A549 treated with Hydrocortisone at 1 μM for 4 hours (cell line): ENCODE results near the gene ZNF763. TPM values are rescaled to one million over a fixed set of nuclear protein-coding genes. Genes with fewer than 3 reads are reported as not detected.

Experiments
- total RNA-seq: library from RNA; stranded (reverse); fragments of 200-300 nt; extraction: Qiagen RNA extraction; gene quantifications from 5 replicates; pipeline ENCODE4 v1.2.3, GENCODE V29; 2022

The ZNF763 gene
- not detected in 5 replicates for total RNA-seq

DNA sequence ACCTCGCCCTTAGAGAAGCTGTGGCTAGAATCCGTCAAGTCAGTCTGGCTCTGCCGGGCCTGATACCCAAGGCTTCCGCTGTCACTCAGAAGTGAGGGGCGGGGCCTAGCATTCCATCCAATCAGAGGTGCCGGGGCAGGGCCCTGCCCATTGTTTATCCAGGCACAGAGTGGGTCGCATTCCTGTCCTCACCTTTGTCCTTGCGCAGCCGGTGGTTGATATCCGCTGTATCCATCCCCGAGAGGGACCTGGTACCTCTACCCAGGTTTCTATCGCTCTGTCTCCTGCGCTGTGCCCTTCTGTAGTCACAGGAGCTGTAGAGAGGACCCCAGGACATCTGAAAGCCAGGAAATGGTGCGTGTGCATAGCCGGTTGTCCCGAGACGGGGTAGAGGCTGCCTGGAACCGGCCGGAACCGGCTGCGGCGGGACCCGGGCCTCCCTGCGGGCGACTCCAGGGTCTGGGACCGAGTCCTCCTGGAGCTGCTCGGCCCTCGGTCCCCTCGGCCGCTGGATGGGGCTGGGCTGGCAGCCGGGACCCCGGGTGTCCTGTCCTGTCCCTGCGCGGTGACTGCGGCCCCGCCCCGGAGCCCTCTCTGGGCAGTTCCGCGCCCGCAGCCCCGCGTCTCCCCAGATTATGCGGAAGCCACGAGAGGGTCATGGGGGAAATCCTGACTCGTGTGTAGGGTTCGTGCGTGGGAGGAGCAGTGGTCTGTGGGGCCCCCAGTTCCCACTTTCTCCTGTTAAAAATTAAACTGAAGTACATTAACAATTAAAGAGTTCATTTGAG lies at the start of gene ZNF763:
ZNF763 (plus strand) TSS at position 183 of the 788 bp plus-strand sequence; CDS start at position 352, 169 bp downstream.

DNA sequence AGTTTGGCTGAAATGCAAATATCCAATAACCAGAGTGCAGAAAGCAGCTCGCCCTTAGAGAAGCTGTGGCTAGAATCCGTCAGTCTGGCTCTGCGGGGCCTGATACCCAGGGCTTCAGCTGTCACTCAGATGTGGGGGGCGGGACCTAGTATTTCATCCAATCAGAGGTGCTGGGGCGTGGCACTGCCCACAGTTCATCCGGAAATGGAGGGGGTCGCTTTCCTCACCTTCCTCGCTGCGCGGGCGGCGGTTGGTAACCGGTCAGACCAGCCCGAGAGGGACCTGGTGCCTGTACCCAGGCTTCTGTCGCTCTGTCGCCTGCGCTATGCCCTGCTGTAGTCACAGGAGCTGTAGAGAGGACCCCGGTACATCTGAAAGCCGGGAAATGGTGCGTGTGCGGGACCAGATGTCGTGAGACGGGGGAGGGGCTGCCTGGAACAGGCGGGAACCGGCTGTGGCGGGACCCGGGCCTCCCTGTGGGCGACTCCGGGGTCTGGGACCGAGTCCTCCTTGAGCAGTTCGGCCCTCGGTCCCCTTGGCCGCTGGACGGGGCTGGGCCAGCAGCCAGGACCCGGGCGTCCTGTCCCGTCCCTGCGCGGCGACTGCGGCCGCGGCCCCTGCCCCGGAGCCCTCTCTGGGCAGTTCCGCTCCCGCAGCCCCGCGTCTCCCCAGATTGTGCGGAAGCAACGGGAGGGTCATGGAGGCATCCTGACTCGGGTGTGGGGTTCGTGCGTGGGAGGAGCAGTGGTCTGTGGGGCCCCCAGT lies 39.8 kb upstream of the ZNF763 start, which contains the start of gene ZNF700:
ZNF700 (plus strand) TSS at position 222 of the 765 bp plus-strand sequence; CDS start at position 326, 104 bp downstream.

Other genes with a start within 250 kb of the ZNF763 start
- gene ZNF823, start 226.1 kb upstream of the ZNF763 start, total RNA-seq, result 1.6 to 3.4 TPM (median 2.5 TPM) in 5 replicates
- 0.02 TPM in 1 of 5 replicates, not detected in the others for gene ZNF441, start 198.0 kb upstream of the ZNF763 start, total RNA-seq
- not detected in 5 replicates for gene ZNF491, start 166.5 kb upstream of the ZNF763 start, total RNA-seq
- 0.02 to 0.07 TPM (median 0.03 TPM) in 4 of 5 replicates, not detected in the other for gene ZNF440, start 150.8 kb upstream of the ZNF763 start, total RNA-seq
- not detected in 5 replicates for gene ZNF439, start 116.3 kb upstream of the ZNF763 start, total RNA-seq
- not detected in 5 replicates for gene ZNF69, start 77.3 kb upstream of the ZNF763 start, total RNA-seq
- gene ZNF700, start 39.9 kb upstream of the ZNF763 start, total RNA-seq, result 0.20 to 0.33 TPM (median 0.29 TPM) in 5 replicates
- gene ZNF433, start 70.6 kb downstream of the ZNF763 start, total RNA-seq, result not detected in 5 replicates
- gene ZNF878, start 87.9 kb downstream of the ZNF763 start, total RNA-seq, result not detected in 5 replicates
- gene ZNF844, start 99.7 kb downstream of the ZNF763 start, total RNA-seq, result not detected in 5 replicates
- 0.08 to 0.44 TPM (median 0.20 TPM) in 4 of 5 replicates, not detected in the other for gene ZNF20, start 175.3 kb downstream of the ZNF763 start, total RNA-seq
- not detected in 5 replicates for gene ZNF625, start 191.7 kb downstream of the ZNF763 start, total RNA-seq
- 1.4 to 2.9 TPM (median 1.4 TPM) in 5 replicates for gene ZNF136, start 198.1 kb downstream of the ZNF763 start, total RNA-seq